HG03460 (cell line): ENCODE measurements around the gene ARHGAP45.
A peak's percentile ranks its signal among the peaks of the same experiment; 100 is the strongest.

Experiments
- ATAC-seq: cut with Tn5 transposase; IDR thresholded peaks from one replicate; pipeline ENCODE4 v1.9.1; 2021; ENCODE audit not compliant: unreplicated experiment

The ARHGAP45 gene

DNA sequence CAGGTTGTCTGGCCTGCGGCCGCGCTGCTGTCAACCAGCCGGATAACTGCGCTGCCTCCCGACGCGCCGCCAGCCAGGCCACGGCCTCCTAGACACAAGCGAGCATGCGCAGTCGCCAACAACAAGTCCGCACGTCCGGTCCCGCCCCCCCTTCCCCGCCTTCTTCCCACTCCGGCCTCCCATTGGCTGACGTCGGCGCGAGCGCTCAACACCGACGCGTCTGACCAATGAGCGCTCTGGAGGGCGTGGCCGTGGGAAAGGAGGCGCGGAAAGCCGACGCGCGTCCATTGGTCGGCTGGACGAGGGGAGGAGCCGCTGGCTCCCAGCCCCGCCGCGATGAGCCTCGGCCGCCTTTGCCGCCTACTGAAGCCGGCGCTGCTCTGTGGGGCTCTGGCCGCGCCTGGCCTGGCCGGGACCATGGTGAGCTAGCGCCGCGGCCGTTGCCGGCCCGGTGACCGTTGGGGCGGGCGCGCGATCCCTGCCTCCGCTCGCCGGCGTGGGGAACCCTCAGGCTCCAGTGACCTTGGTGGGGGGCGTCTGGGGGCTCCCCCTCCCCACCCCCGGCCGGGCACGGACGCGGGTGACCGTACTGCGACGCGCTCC is 36.8 kb downstream of the ARHGAP45 start, which contains the start of gene GPX4:
TSS of gene GPX4 (plus strand) at position 287 of the 603 bp plus-strand sequence. CDS start at position 337, 50 bp downstream.
- peak; percentile 61 for ATAC-seq

DNA sequence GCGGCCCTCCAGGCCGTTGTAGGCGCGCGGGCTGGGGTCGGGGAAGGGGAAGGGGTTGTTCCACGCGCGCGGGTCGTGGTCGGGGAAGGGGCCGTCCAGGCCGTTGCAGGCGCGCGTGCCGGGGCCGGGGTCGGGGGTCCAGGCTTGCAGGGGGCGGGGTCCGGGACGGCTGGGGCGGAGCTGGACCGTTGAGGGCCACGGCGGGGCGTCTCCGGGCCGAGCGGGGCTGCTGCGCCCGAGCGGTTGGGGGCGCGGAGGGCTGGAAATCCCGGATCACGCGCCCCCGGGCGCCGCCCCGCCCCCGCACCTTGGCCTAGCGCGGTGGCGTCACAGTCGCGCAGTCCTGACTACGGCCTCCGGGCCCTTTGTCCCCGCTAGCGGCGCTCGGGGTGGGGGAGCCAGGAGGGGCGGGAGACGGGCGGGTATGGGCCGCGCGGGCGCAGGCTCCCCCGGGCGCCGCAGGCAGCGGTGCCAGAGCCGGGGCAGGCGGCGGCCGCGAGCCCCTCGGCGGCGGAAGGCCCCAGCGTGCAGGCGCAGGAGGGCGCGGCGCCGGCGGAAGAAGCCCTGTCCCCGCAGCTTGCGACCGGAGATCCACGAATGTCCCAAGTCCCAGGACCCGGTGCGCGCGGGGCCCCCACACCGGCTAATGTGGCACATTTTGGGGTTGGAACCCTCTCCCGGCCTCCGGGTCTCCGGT is 37.5 kb downstream of the ARHGAP45 start:
- ATAC-seq = peak; percentile 25

DNA sequence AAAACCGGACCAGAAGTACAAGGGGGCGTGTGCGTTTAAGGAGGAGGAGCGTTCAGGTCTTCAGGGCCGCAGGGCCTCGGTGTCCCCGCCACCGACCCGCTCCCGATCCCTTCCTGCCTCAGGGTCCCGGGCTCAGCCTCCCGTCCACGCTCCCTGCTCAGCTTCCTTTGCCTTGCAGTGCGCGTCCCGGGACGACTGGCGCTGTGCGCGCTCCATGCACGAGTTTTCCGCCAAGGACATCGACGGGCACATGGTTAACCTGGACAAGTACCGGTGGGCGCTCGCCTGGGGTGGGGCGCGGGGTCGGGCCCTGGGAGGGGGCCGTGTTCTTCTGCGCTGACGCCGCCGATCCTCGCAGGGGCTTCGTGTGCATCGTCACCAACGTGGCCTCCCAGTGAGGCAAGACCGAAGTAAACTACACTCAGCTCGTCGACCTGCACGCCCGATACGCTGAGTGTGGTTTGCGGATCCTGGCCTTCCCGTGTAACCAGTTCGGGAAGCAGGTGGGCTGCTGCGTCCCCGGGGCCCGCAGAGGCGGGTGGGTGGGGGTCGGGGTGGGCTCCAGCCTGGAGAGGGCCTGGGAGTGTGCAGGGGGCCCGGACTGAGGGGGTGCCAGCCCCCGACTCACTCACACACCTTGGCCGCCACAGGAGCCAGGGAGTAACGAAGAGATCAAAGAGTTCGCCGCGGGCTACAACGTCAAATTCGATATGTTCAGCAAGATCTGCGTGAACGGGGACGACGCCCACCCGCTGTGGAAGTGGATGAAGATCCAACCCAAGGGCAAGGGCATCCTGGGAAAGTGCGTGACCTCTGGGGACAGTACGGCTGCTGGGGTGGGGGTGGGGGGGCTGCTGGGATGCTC is 38.3 kb downstream of the ARHGAP45 start:
- ATAC-seq = no peak

DNA sequence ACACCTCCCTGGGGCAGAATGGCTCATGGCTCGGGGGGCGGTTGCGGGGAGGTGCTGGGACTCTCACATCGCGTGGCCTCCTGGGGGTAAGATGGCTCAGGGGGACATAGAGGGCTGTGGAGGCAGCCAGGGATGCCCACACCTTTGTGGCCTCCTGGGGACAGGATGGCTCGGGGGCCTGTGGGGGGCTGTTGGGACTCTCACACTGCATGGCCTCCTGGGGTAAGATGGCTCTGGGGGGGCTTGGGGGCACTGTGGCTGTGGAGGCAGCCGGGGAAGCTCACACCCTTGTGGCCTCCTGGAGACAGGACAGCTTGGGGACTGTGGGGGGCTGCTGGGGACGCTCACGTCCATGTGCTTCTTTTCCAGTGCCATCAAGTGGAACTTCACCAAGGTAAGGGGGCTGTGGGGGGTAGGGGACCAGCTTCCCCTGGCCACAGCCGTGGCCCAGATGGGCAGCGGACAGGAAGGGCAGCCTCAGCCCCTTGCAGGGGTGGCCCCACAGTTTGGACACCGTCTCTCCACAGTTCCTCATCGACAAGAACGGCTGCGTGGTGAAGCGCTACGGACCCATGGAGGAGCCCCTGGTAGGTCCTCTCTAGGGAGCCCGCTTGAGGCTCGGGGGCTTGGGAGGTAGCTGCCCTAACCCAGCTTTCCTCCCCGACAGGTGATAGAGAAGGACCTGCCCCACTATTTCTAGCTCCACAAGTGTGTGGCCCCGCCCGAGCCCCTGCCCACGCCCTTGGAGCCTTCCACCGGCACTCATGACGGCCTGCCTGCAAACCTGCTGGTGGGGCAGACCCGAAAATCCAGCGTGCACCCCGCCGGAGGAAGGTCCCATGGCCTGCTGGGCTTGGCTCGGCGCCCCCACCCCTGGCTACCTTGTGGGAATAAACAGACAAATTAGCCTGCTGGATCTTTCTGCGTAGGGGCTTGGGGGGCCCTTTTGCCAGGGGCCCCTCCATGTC is 39.2 kb downstream of the ARHGAP45 start:
- no peak for ATAC-seq

DNA sequence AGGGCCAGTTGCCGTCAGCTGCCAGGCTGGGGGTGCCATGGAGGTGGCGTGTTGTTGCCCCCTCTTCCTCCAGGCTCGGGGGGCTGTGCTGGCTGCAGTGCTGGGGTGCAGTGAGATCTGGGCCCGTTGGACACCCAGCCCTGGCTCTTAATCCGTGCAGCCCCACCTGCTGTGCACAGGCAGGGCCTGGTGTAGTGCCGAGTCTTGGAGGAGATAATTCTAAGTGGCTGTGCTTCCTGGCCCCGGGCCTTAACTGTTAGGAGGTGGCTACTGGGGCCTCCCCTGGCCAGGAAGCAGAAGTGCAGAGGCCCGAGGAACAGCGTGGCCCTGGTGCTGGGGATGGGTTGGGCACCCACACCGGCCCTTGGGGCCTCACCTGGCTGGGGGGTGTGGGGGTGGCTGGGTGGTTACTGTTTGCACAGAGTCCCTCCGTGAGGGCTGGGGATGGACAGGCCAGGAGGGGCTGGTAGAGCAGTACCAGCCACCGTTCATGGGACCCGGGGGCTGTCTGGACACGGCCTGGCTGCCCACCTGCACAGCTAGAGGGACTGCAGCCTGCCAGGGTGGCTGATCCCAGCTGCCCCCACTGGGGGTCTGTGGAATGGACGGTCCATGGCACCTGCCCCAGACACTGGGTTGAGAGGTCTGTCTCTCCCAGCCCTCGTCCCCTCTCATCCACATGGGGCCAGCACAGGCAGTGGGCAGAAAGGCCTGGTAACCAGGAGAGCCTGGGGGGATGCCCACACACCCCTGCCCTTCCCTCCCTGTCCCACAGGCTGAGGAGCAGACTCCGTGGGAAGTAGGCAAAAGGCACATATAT is 40.1 kb downstream of the ARHGAP45 start:
- ATAC-seq = no peak

DNA sequence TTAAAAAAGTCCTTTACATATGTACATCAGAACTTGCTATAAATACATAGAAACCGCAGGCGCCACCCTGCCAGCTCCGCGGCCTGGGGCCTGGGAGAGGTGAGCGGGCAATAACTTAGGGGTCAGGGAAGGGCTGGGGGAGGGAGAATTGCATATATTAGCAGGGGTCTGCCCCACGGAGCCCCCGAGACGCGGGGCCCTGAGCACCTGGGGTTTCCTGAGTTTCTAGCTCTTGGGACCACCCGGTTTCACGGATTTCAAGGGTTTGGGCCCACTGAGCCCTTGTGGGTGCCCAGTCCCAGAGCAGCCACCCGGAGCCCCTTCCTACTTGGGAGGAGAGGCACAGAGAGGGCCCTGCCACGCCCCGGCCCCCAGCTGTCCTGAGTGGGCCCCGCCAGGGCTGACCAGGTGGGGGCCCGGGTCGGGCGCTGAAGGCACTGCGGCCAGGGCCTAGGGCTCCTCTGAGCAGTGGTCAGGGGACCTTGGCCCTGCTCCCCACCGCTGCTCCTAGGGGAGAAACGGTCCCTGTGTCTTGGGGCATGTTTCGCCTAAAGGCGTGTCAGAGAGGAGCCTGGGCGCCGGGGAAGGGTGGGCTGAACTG is 40.8 kb downstream of the ARHGAP45 start:
- ATAC-seq = no peak

DNA sequence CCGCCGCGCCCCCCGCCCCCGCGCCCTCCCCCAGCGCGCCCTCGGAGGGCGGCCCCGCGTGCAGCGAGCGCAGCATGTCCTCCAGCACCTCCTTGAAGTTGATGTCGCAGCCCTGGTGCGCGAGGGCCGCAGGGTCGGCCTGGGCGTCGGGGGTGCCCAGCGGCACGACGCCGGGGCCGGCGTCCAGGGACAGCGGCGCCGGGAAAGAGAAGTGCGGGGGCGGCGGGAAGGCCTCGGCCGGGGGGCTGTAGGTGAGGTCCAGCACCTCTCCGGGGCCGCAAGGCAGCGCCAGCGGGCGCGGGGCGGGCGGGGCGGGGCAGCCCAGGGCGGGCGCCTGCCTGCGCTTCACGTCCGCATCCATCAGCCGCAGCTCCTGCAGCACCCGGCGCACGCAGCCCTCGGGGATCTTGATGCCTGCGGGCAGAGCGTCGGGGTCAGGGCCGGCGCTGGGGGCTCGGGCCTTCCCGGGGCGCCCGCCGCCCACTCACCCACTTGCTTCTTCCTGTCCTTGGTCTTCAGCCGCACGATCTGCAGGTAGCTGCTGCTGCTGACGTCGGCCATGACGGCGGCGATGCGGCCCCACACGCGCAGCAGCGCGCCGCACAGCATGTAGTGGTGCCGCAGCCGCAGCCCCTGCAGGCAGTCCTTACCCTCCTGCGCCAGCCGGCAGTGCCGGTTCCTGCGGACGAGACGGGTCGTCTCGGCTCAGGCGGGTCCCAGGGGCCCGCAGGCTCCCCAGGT is 41.5 kb downstream of the ARHGAP45 start:
- no peak for ATAC-seq

DNA sequence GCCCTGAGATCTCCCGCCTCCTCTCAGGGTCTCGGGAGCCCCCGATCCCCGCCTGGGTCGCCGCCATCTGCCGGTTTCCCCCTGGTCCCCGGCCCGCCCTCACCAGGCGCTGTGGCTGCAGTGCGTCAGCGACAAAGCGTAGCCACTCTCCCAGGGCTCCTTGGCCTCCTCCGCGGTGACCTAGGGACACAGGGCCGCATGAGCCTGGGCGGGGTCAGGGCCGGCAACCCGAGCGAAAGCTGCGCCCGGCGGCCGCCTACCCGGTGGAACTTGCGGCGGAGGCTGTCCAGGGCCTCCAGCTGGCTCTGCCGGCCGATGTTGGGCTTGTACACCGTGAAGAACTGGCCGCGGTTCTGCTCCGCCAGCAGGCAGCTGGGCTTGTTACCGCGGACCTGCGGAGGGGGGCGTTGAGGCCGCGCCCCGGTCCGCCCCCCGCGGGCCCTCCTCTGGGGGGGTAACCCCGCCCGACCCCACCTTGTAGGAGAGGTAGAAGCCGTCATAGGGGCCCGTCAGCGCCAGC is 42.1 kb downstream of the ARHGAP45 start:
- no peak for ATAC-seq

DNA sequence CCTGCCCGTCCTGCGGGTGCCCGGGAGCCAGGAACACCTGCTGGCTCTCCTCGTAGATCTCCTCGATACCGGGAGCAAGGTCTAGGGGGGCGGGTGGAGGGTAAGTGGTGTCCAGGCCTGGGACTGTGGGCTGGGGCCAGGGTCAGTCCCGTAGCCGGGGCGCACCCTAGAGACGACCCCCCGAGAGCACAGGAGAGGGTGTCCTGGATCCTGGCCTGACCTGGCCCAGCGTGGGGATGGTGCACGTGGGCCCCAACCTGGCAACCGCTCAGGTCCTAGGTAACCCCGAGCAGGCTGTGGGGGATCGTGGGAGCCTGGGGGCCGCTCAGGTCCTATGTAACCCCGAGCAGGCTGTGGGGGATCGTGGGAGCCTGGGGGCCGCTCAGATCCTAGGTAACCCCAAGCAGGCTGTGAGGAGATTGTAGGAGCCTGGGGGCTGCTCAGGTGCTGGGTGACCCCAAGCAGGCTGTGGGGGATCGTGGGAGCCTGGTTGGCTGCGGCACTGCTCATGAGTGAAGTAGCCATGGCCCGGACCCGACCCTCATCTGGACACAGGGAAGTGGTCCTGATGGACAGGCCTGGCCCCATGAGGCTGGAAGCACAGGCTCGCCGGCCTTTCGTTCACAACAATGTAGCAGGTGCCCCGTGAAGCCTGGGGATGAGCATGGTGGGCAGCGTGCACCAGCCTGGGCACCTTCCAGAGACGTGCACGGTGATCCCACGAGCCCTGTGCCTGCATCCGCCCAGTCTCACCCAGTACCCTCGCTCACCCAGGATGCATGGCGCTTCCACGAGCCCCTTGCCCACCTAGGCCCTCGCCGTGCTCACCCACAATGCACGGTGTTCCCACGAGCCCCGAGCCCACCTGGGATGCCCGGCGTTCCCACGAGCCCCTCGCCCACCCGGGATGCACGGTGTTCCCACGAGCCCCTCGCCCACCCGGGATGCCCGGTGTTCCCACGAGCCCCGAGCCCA is 43.0 kb downstream of the ARHGAP45 start:
- no peak for ATAC-seq

DNA sequence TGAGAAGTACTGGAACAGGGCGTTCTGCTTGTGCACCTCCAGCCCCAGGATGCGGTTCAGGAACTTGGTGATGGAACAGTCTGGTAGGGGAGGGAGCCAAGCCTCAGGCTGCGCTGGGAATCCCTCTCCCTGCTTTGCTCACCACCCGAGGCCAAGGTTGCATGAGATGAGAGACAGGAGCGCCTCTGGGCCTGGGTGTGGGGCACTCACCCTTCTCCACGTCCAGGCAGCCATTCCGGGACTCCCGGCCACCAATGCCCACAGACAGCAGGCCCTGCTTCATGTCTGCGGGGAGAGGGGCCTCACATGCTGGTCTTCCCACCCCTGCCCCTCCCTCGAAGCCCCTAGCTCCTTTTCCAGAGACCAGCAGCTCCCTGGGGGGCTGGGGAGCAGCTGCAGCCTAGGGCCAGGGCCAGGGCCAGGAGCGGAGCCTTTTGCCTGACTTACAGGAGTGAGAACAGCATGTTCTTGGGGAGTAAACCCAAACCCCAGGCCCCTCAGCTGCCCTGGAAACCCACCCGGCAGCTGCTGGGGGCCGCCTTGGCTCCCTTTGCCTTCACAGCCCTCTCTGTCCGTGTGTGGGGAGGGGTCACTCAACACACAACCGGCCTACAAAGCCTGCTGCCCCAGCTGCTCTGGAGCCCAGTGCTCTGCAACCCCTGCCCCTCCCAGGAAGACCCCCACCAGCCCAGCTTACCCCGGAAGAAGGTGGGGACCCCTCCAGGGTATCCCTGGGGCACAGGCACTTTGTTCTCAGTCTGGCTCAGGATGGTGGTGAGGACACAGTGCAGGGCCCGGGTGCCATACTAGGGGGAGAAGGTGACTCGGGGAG is 44.1 kb downstream of the ARHGAP45 start:
- ATAC-seq = no peak

DNA sequence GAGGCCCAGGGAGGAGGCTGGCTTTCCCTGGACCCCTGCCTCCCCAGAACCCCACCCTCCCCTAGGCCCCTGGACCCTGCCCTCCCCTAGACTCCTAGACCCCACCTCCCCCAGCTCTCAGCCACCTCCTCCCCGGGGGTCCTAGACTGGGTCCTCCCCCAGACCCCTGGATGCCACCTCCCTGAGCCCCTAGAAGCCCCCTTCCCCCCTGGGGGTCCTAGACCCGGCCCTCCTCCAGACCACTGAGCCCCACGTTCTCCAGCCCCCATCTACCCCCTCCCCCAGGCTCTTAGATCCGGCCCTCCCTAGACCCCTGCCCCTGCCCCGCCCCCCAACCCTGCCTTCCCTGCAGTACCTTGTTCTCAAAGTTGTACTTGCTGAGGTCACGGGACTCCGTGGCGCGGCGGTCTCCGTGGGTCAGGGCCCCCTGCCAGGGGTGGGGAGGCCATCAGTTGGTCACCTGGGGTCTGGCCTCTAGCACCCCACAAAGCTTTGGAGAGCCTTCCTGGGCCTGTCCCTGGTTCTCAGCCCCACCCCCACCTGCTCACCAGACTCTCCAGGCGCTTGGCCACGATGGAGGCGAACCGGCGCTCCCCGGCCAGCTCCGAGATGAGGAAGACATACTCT is 44.8 kb downstream of the ARHGAP45 start:
- no peak for ATAC-seq

DNA sequence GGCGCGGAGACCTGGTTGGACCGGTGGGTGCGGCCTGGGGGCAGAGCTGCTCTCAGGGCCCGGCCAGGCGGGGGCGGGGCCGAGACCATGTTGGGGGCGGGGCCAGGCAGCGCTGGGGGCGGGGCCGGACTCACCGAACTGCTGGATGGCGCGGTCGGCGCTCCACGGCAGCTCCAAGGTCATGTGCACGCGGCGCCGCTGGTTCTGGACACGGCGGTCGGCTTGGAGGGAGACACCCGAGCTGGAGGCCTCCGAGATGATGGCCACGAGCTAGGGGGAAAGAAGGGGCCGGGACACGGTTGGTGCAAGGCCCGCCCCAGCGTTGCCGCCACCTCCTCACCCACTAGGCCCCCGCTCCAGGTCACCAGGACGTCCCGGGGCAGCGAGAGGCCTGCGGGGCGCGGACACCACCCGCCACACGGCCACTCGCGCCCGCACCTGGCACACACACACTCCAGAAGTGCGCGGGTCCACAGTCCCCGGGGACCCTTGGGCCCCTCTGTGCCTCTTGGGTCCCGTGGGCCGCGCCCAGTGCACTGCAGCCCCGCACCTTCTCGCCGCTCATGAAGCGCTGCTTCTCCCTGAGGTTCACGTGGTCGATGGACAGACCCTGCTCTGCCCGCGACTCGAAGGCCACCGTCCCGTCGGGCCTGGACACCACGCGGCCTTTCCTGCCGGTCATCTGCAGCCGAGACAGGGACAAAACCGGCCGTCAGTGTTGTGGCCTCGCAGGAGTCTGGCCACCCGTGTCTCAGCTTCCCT is 45.5 kb downstream of the ARHGAP45 start:
- ATAC-seq = no peak

DNA sequence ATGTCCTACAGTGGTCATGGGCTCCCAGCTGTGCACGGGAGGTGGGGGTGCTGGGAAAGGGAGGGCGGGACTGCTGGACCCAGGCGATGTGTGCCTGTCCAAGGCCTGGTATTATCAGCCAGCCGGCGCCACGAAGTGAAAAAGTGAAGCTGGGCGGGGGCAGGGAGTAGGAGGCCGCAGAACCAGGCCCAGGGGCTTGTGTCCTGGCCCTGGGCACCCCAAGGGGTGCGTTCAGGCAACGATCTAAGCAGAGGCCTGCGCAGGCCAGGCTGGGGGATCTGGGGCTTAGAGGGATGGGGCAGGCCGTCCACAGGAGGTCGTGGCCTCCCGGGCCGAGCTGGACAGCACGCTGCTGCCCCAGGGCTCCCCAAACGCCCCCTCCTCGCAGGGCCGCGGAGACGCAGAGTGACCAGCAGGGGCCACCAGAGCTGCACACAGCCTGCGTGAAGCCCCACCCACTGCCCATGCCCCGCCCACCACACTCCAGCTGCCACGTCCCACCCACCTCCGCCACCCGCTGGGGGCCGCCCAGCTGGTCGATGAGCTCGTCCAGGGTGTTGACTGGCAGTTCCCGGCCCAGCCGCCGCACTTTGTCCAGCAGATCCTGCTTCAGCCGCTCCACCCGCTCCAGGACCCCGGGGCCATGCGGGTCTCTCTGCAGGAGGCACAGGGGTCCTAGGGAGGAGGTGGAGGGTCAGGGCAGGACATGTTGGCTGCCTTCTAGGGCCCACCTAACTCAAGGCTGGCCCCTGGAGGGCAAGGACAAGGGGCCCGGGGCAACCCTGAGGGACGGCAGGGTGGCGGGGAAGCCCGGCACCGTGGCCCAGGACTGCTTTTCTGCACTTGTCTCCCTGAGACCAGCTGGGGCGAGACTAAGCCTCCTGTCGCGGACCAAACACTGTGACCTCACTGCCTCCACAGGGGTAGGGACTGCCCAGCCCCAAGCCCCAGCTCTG is 46.3 kb downstream of the ARHGAP45 start:
- peak; percentile 44 for ATAC-seq

DNA sequence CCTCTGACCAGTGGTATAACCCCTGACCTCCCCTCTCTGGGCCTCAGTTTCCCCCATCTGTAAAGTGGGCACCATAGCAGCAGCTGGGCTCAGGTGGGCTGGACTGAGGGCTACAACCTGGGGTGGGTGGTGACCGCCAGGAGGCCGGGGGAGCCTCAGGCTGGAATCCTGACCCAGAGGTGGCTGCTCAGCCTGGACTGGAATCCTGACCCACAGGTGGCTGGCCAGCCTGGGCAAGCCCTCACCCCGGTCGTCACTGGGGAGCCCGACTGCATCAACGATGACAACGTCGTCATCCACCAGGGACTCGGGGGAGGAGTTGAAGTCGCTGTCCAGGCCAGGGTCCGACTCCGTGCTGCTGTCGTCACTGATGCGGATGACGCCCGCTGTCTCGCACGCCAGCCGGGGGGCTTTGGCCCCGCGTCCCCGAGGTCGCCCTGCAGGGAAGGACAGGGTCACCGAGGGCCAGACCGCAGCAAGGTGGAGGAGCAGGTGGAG is 47.1 kb downstream of the ARHGAP45 start:
- no peak for ATAC-seq
